GM21737 (cell line): ENCODE results near the gene PLSCR1.
A peak's percentile ranks its signal among the peaks of the same experiment; 100 is the strongest.
"Not testable (repeated sequence)": the region's sequence is repeated elsewhere in the genome, so short reads cannot be mapped to it uniquely, and the experiment has no call there.

Source experiments
- ATAC-seq: cut with Tn5 transposase; IDR thresholded peaks from one replicate; pipeline ENCODE4 v1.9.1; 2021; ENCODE audit warnings: mild to moderate bottlenecking, moderate library complexity; ENCODE audit not compliant: unreplicated experiment

PLSCR1 gene

GRCh38 chr3:146485297-146485696 is 59.1 kb downstream of the PLSCR1 start:
- no peak for ATAC-seq

- no peak for ATAC-seq
Measured at GRCh38 chr3:146476094-146476740, 68.2 kb downstream of the PLSCR1 start.

- not testable (repeated sequence) for ATAC-seq
Measured at GRCh38 chr3:146474976-146475375, 69.4 kb downstream of the PLSCR1 start.

GRCh38 chr3:146473726-146474125 is 70.7 kb downstream of the PLSCR1 start:
- ATAC-seq, result no peak

- ATAC-seq, result no peak
Measured at GRCh38 chr3:146472611-146473010, 71.8 kb downstream of the PLSCR1 start.

- no peak for ATAC-seq
Measured at GRCh38 chr3:146471012-146471411, 73.4 kb downstream of the PLSCR1 start.

- ATAC-seq, result no peak
Measured at GRCh38 chr3:146470425-146470990, 73.9 kb downstream of the PLSCR1 start.

- ATAC-seq, result peak; percentile 97
Measured at GRCh38 chr3:146469150-146470017, 75.0 kb downstream of the PLSCR1 start, which contains the start of gene PLSCR2. Gene PLSCR2 (minus strand): TSS chr3:146469561. CDS start chr3:146459904, 9,657 bp downstream.

- no peak for ATAC-seq
Measured at GRCh38 chr3:146468671-146469149, 75.7 kb downstream of the PLSCR1 start.

GRCh38 chr3:146468234-146468633 is 76.2 kb downstream of the PLSCR1 start:
- no peak for ATAC-seq

- ATAC-seq, result no peak
Measured at GRCh38 chr3:146466604-146467003, 77.8 kb downstream of the PLSCR1 start.

GRCh38 chr3:146465693-146466465 is 78.5 kb downstream of the PLSCR1 start:
- ATAC-seq, result no peak
